Measurements from ENCODE around the gene ILRUN. TPM values are rescaled to one million over a fixed set of nuclear protein-coding genes. Genes with fewer than 3 reads are reported as not detected.

ILRUN gene
- total and polyA plus RNA-seq, 2 donors (not counting 1 experiment from before 2014, with no cell fraction given) = 30.1 to 71.3 TPM

DNA sequence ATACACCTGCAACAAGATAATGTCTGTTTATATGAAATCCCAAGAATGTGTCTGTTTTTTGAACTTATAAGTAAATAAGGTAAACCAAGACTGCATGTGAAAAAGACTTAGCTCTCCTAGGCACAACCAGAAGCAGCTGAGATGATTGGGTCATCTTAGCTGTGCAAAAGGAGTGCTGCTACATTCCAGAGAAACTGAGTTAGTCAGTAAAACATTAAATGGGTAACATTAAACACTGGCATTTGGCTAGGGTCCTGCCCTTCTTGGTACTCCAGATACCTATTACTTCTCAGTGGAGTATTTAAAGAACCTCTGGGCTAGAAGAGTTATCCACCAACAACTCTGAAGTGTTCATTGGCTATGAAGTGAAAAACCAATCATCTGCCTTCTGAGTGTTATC lies 47.8 kb downstream of the ILRUN start:
- H3K4me3 ChIP-seq (ENCODE audit: control extremely low read depth in 1 of 5, extremely low read depth in 1 of 5, insufficient read depth in 1 of 5, low read depth in 2 of 5, low read length in 4 of 5) = no peak overlapping the region
- peaks cover 95% of the 10 kb centered on the region for H3K79me2 ChIP-seq (ENCODE audit: control insufficient read depth, insufficient read depth, low read length)
- H3K27ac Mint-ChIP-seq = no peak overlapping the region
- H3K9me3 ChIP-seq (ENCODE audit: control extremely low read depth in 1 of 3, control insufficient read depth in 2 of 3, insufficient read depth in 1 of 3, low read length in 2 of 3) = no peaks in the 10 kb centered on the region
- ATAC-seq (ENCODE audit: low read depth) (no peak), DNase-seq (no peak)
- H3K9me3 Mint-ChIP-seq (ENCODE audit: insufficient read depth) = no peaks in the 10 kb centered on the region
- H2AFZ ChIP-seq (ENCODE audit: insufficient read depth, low read depth, low read length, poor library complexity, severe bottlenecking) = no peak overlapping the region
- ChIA-PET POLR2A (no interaction called here), CTCF (no interaction called here)
- no peak overlapping the region for H3K27ac ChIP-seq (ENCODE audit: low read length in 2 of 2)
- TF ChIP-seq, protein P1, sequence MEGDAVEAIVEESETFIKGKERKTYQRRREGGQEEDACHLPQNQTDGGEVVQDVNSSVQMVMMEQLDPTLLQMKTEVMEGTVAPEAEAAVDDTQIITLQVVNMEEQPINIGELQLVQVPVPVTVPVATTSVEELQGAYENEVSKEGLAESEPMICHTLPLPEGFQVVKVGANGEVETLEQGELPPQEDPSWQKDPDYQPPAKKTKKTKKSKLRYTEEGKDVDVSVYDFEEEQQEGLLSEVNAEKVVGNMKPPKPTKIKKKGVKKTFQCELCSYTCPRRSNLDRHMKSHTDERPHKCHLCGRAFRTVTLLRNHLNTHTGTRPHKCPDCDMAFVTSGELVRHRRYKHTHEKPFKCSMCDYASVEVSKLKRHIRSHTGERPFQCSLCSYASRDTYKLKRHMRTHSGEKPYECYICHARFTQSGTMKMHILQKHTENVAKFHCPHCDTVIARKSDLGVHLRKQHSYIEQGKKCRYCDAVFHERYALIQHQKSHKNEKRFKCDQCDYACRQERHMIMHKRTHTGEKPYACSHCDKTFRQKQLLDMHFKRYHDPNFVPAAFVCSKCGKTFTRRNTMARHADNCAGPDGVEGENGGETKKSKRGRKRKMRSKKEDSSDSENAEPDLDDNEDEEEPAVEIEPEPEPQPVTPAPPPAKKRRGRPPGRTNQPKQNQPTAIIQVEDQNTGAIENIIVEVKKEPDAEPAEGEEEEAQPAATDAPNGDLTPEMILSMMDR (IDR thresholded peaks at IDR 0.05) = no peak
- TF ChIP-seq EZH2 (IDR thresholded peaks at IDR 0.05; ENCODE audit: borderline replicate concordance, insufficient read depth, low read depth, low read length, poor library complexity, severe bottlenecking) = no peak
- H3K4me2 ChIP-seq (replicated peaks; ENCODE audit: low read depth, low read length, poor library complexity, severe bottlenecking) = no peak overlapping the region
- H3K27me3 Mint-ChIP-seq = no peaks in the 10 kb centered on the region
- no peak overlapping the region for H3K9ac ChIP-seq (ENCODE audit: low read length)
- intact Hi-C loops (cut with micrococcal nuclease) = no loop called here
- H3K4me3 Mint-ChIP-seq = no peak overlapping the region
- H4K20me1 ChIP-seq (ENCODE audit: control insufficient read depth, insufficient read depth, low read length, poor library complexity, severe bottlenecking) = peaks cover 58% of the 10 kb centered on the region
- H3K36me3 ChIP-seq (replicated peaks in 1 of 2; ENCODE audit: control extremely low read depth in 1 of 2, control insufficient read depth in 1 of 2, extremely low read depth in 1 of 2, insufficient read depth in 2 of 2, low read length in 1 of 2) = peaks cover 7 to 56% of the 10 kb centered on the region in 2 experiments
- no peaks in the 10 kb centered on the region for H3K4me1 ChIP-seq (ENCODE audit: control insufficient read depth in 2 of 2, insufficient read depth in 2 of 2, low read length in 2 of 2)
- H3K27me3 ChIP-seq (replicated peaks in 1 of 4; ENCODE audit: control extremely low read depth in 1 of 4, control insufficient read depth in 3 of 4, insufficient read depth in 4 of 4, low read length in 3 of 4) = no peaks in the 10 kb centered on the region
- H3K4me1 Mint-ChIP-seq = peaks cover 30% of the 10 kb centered on the region

Small RNA genes within 50 kb of the gene (small RNA-seq; reads per million reads assigned to genes)
- gene RN7SL200P (ENCODE audit: insufficient read length, low read depth, low replicate concordance) = not detected

Other genes with a start within 250 kb of the ILRUN start
- 0.20 TPM in 1 of 2 replicates, not detected in the other for gene PACSIN1, start 230.7 kb downstream of the ILRUN start, total RNA-seq
- gene PACSIN1, start 230.7 kb downstream of the ILRUN start, polyA plus RNA-seq = 0.18 and 0.61 TPM in 2 replicates
- not detected in 2 replicates for gene SPDEF, start 140.4 kb downstream of the ILRUN start, total RNA-seq
- gene SPDEF, start 140.4 kb downstream of the ILRUN start, polyA plus RNA-seq = 0.10 and 0.32 TPM in 2 replicates
- 49.1 and 53.7 TPM in 2 replicates for gene SNRPC, start 60.7 kb upstream of the ILRUN start, total RNA-seq
- gene SNRPC, start 60.7 kb upstream of the ILRUN start, polyA plus RNA-seq = 93.9 and 109 TPM in 2 replicates
- 11.3 and 13.2 TPM in 2 replicates for gene BLTP3A, start 95.3 kb upstream of the ILRUN start, total RNA-seq
- 4.1 and 4.7 TPM in 2 replicates for gene BLTP3A, start 95.3 kb upstream of the ILRUN start, polyA plus RNA-seq
- gene TAF11, start 191.3 kb upstream of the ILRUN start, total RNA-seq = 28.5 and 32.5 TPM in 2 replicates
- 27.3 and 48.1 TPM in 2 replicates for gene TAF11, start 191.3 kb upstream of the ILRUN start, polyA plus RNA-seq
- 18.4 and 19.7 TPM in 2 replicates for gene ANKS1A, start 192.5 kb upstream of the ILRUN start, total RNA-seq
- gene ANKS1A, start 192.5 kb upstream of the ILRUN start, polyA plus RNA-seq = 3.4 and 3.6 TPM in 2 replicates